ENCODE results near the gene SLC52A1.

The SLC52A1 gene

GRCh38 chr17:5020502-5021023, 14.7 kb downstream of the SLC52A1 start:
- TF ChIP-seq CTCF (conservative IDR thresholded peaks at IDR 0.05; ENCODE audit: low read depth, low read length) = no peak
- H3K4me3 ChIP-seq (ENCODE audit: low read depth, low read length) = no peak overlapping the region
- no peak for DNase-seq (ENCODE audit: low read depth)

GRCh38 chr17:5019475-5019956, 15.7 kb downstream of the SLC52A1 start:
- peak; percentile 22 for DNase-seq (ENCODE audit: low read depth)
- peak; percentile 18 for TF ChIP-seq CTCF (conservative IDR thresholded peaks at IDR 0.05; ENCODE audit: low read depth, low read length)
- H3K4me3 ChIP-seq (ENCODE audit: low read depth, low read length) = no peak overlapping the region

GRCh38 chr17:5014357-5014756, 20.9 kb downstream of the SLC52A1 start:
- DNase-seq (ENCODE audit: low read depth) = no peak
- H3K4me3 ChIP-seq (ENCODE audit: low read depth, low read length) = no peak overlapping the region
- no peak for TF ChIP-seq CTCF (conservative IDR thresholded peaks at IDR 0.05; ENCODE audit: low read depth, low read length)

- peak; percentile 79 for DNase-seq (ENCODE audit: low read depth)
- TF ChIP-seq CTCF (conservative IDR thresholded peaks at IDR 0.05; ENCODE audit: low read depth, low read length) = no peak
- no peak overlapping the region for H3K4me3 ChIP-seq (ENCODE audit: low read depth, low read length)
These were observed 23.3 kb downstream of the SLC52A1 start for GRCh38 chr17:5011928-5012327.

GRCh38 chr17:5003214-5003867, 31.9 kb downstream of the SLC52A1 start:
- no peak for TF ChIP-seq CTCF (conservative IDR thresholded peaks at IDR 0.05; ENCODE audit: low read depth, low read length)
- DNase-seq (ENCODE audit: low read depth) = no peak
- H3K4me3 ChIP-seq (ENCODE audit: low read depth, low read length) = no peak overlapping the region

GRCh38 chr17:5002121-5002788, 33.0 kb downstream of the SLC52A1 start:
- no peak for DNase-seq (ENCODE audit: low read depth)
- H3K4me3 ChIP-seq (ENCODE audit: low read depth, low read length) = no peak overlapping the region
- no peak for TF ChIP-seq CTCF (conservative IDR thresholded peaks at IDR 0.05; ENCODE audit: low read depth, low read length)
